Kidney epithelial cell (primary cell): ENCODE measurements around the gene OGA. TPM values are rescaled to one million over a fixed set of nuclear protein-coding genes. Genes with fewer than 3 reads are reported as not detected.
"Not testable (repeated sequence)": the region's sequence is repeated elsewhere in the genome, so short reads cannot be mapped to it uniquely, and the experiment has no call there.

ENCODE experiments used
- DNase-seq: peaks from one replicate; pipeline ENCODE4 v3.0.0-alpha.2; 2010; ENCODE audit warnings: low read depth
- H3K27me3 ChIP-seq: 2 replicates; pipeline ENCODE4 v1.6.0; 2011; ENCODE audit warnings: low read length; ENCODE audit not compliant: control insufficient read depth, insufficient read depth
- H3K36me3 ChIP-seq: 2 replicates; pipeline ENCODE4 v1.5.1; 2011; ENCODE audit warnings: low read length; ENCODE audit not compliant: control insufficient read depth, insufficient read depth
- H3K4me3 ChIP-seq: 2 replicates; pipeline ENCODE4 v1.5.1; 2011; ENCODE audit warnings: low read depth, mild to moderate bottlenecking, control low read depth, low read length
- total RNA-seq: library from RNA; depleted of rRNA; stranded (reverse); fragments of >200 nt; gene quantifications from 2 replicates; pipeline ENCODE4 v1.2.3, GENCODE V29; 2015
- TF ChIP-seq, protein P1 (sequence below): IDR thresholded peaks from 2 replicates; pipeline ENCODE4 v1.5.1; 2011; ENCODE audit warnings: mild to moderate bottlenecking, moderate library complexity, low read length, control low read depth, inconsistent platforms; ENCODE audit not compliant: insufficient read depth, poor library complexity, severe bottlenecking

Gene OGA
- total RNA-seq, 1 donor from 2014 or later, result 78.9 TPM

GRCh38 chr10:101797403-101798059 lies 20.7 kb downstream of the OGA start:
- TF ChIP-seq, protein P1, sequence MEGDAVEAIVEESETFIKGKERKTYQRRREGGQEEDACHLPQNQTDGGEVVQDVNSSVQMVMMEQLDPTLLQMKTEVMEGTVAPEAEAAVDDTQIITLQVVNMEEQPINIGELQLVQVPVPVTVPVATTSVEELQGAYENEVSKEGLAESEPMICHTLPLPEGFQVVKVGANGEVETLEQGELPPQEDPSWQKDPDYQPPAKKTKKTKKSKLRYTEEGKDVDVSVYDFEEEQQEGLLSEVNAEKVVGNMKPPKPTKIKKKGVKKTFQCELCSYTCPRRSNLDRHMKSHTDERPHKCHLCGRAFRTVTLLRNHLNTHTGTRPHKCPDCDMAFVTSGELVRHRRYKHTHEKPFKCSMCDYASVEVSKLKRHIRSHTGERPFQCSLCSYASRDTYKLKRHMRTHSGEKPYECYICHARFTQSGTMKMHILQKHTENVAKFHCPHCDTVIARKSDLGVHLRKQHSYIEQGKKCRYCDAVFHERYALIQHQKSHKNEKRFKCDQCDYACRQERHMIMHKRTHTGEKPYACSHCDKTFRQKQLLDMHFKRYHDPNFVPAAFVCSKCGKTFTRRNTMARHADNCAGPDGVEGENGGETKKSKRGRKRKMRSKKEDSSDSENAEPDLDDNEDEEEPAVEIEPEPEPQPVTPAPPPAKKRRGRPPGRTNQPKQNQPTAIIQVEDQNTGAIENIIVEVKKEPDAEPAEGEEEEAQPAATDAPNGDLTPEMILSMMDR, result no peak
- no peak overlapping the region for H3K4me3 ChIP-seq
- DNase-seq, result no peak
- H3K36me3 ChIP-seq, result peaks cover 3% of the 10 kb centered on the region
- no peaks in the 10 kb centered on the region for H3K27me3 ChIP-seq

DNA sequence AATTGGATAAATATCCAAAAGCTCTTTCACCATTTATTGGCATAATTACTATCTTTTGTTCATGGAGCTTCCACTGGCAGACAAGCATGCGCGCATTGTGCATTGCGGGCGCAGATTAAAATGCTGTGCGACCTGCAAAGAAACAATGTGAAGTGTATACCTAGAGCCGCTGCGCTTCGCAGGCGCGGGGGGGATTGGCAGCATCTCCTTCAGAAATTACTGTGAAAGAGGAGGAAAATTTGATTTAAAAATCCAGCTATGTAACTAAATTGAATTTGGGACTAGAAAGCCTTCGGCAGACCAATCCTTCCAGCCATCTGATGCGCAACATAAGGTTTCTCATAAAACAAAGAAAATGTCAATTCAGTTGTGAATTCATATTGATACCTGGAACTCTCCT lies 24.7 kb downstream of the OGA start:
- Histone ChIP-seq H3K27me3 (no peaks in the 10 kb centered on the region), H3K4me3 (no peak overlapping the region), H3K36me3 (peaks cover 4% of the 10 kb centered on the region)
- DNase-seq, result no peak
- TF ChIP-seq, protein P1, result no peak

DNA sequence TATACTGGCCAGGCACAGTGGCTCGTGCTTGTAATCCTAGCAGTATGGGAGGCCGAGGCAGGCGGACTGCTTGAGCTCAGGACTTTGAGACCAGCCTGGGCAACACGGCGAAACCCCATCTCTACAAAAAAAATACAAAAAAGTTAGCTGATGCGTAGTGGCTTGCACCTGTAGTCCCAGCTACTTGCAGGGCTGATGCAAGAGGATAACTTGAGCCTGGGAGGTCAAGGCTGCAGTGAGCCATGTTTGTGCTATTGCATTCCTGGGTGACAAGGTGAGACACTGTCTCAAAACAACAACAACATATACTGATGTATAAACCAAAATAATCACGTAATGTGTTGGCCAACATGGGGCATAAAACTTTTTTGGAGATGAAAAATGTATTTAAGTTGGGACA lies 28.6 kb downstream of the OGA start:
- no peak overlapping the region for H3K4me3 ChIP-seq
- peaks cover 5% of the 10 kb centered on the region for H3K36me3 ChIP-seq
- TF ChIP-seq, protein P1, result no peak
- no peak for DNase-seq
- H3K27me3 ChIP-seq, result no peaks in the 10 kb centered on the region

DNA sequence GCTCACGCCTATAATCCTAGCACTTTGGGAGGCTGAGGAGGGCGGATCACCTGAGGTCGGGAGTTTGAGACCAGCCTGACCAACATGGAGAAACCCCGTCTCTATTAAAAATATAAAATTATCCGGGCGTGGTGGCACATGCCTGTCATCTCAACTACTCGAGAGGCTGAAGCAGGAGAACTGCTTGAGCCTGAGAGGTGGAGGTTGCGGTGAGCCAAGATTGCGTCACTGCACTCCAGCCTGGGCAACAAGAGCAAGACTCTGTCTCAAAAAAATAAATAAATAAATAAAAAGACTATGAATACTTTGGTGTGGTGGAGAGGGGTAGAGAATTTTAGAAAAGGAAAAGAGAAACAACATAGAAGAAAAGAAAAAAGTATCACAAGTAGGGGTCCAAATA lies 29.0 kb downstream of the OGA start:
- DNase-seq, H3K36me3 ChIP-seq, H3K4me3 ChIP-seq, H3K27me3 ChIP-seq: not testable (repeated sequence)

- Histone ChIP-seq H3K27me3 (no peaks in the 10 kb centered on the region), H3K36me3 (peaks cover 2% of the 10 kb centered on the region), H3K4me3 (no peak overlapping the region)
- no peak for DNase-seq
- TF ChIP-seq, protein P1, result no peak
Observed at GRCh38 chr10:101785801-101786200, 32.4 kb downstream of the OGA start.

- no peak for DNase-seq
- H3K4me3 ChIP-seq, result no peak overlapping the region
- peaks cover 3% of the 10 kb centered on the region for H3K27me3 ChIP-seq
- TF ChIP-seq, protein P1, result no peak
- peaks cover 2% of the 10 kb centered on the region for H3K36me3 ChIP-seq
Observed at GRCh38 chr10:101784558-101784957, 33.7 kb downstream of the OGA start.
